ENCODE data around the gene PDE2A.
A peak's percentile ranks its signal among the peaks of the same experiment; 100 is the strongest.

The PDE2A gene

GRCh38 chr11:72652873-72653630 is 21.2 kb downstream of the PDE2A start:
- in situ Hi-C loops (cut with MboI; ENCODE audit: low sequenced_read_pairs) = no loop called here
- Histone ChIP-seq H3K4me1 (no peaks in the 10 kb centered on the region), H3K27me3 (ENCODE audit: low read depth) (no peaks in the 10 kb centered on the region), H3K9me3 (no peaks in the 10 kb centered on the region), H3K36me3 (replicated peaks) (no peaks in the 10 kb centered on the region), H3K4me3 (no peak overlapping the region)
- no peak for DNase-seq (ENCODE audit: low spot score in 2 of 2)

- in situ Hi-C loops (cut with MboI; ENCODE audit: low sequenced_read_pairs) = no loop called here
- Histone ChIP-seq H3K9me3 (no peaks in the 10 kb centered on the region), H3K27me3 (ENCODE audit: low read depth) (no peaks in the 10 kb centered on the region)
Observed at GRCh38 chr11:72652133-72652532, 22.1 kb downstream of the PDE2A start.

GRCh38 chr11:72649215-72649976 is 24.8 kb downstream of the PDE2A start:
- in situ Hi-C loops (cut with MboI; ENCODE audit: low sequenced_read_pairs) = no loop called here

More at GRCh38 chr11:72652133-72652532, 22.1 kb downstream of the PDE2A start:
- no peaks in the 10 kb centered on the region for H3K4me1 ChIP-seq
- no peak for DNase-seq (ENCODE audit: low spot score in 2 of 2)
- H3K36me3 ChIP-seq (replicated peaks) = no peaks in the 10 kb centered on the region
- no peak overlapping the region for H3K4me3 ChIP-seq

GRCh38 chr11:72648384-72649136 is 25.7 kb downstream of the PDE2A start:
- in situ Hi-C loops (cut with MboI; ENCODE audit: low sequenced_read_pairs) = no loop called here
- H3K36me3 ChIP-seq (replicated peaks) = no peaks in the 10 kb centered on the region
- DNase-seq (ENCODE audit: low spot score in 2 of 2) = no peak

More at GRCh38 chr11:72649215-72649976, 24.8 kb downstream of the PDE2A start:
- no peak for DNase-seq (ENCODE audit: low spot score in 2 of 2)
- Histone ChIP-seq H3K9me3 (no peaks in the 10 kb centered on the region), H3K36me3 (replicated peaks) (no peaks in the 10 kb centered on the region), H3K4me1 (no peaks in the 10 kb centered on the region), H3K4me3 (no peak overlapping the region), H3K27me3 (ENCODE audit: low read depth) (no peaks in the 10 kb centered on the region)

GRCh38 chr11:72647882-72648281 is 26.3 kb downstream of the PDE2A start:
- in situ Hi-C loops (cut with MboI; ENCODE audit: low sequenced_read_pairs) = no loop called here
- Histone ChIP-seq H3K36me3 (replicated peaks) (no peaks in the 10 kb centered on the region), H3K27me3 (ENCODE audit: low read depth) (no peaks in the 10 kb centered on the region), H3K4me3 (no peak overlapping the region), H3K9me3 (no peaks in the 10 kb centered on the region), H3K4me1 (peaks cover 3% of the 10 kb centered on the region; the same call in 1 of the 2 replicates)
- DNase-seq (ENCODE audit: low spot score in 2 of 2) = no peak

More at GRCh38 chr11:72648384-72649136, 25.7 kb downstream of the PDE2A start:
- Histone ChIP-seq H3K9me3 (no peaks in the 10 kb centered on the region), H3K27me3 (ENCODE audit: low read depth) (no peaks in the 10 kb centered on the region), H3K4me3 (no peak overlapping the region), H3K4me1 (no peaks in the 10 kb centered on the region)

GRCh38 chr11:72646472-72646871 is 27.8 kb downstream of the PDE2A start:
- Histone ChIP-seq H3K4me3 (no peak overlapping the region), H3K4me1 (peaks cover 3% of the 10 kb centered on the region; the same call in 1 of the 2 replicates), H3K9me3 (no peaks in the 10 kb centered on the region), H3K27me3 (ENCODE audit: low read depth) (peaks cover 6% of the 10 kb centered on the region), H3K36me3 (replicated peaks) (no peaks in the 10 kb centered on the region)
- in situ Hi-C loops (cut with MboI; ENCODE audit: low sequenced_read_pairs) = no loop called here
- no peak for DNase-seq (ENCODE audit: low spot score in 2 of 2)

GRCh38 chr11:72646024-72646423 is 28.2 kb downstream of the PDE2A start:
- no peak overlapping the region for H3K4me3 ChIP-seq
- H3K4me1 ChIP-seq = peaks cover 3% of the 10 kb centered on the region; the same call in 1 of the 2 replicates
- no peaks in the 10 kb centered on the region for H3K9me3 ChIP-seq
- no peak for DNase-seq (ENCODE audit: low spot score in 2 of 2)
- peaks cover 9% of the 10 kb centered on the region for H3K27me3 ChIP-seq (ENCODE audit: low read depth)
- H3K36me3 ChIP-seq (replicated peaks) = no peaks in the 10 kb centered on the region
- in situ Hi-C loops (cut with MboI; ENCODE audit: low sequenced_read_pairs) = no loop called here

GRCh38 chr11:72643547-72643946 is 30.7 kb downstream of the PDE2A start:
- peak overlapping the region; percentile 35 for H3K4me3 ChIP-seq
- H3K4me1 ChIP-seq = peaks cover 3% of the 10 kb centered on the region; the same call in 1 of the 2 replicates
- no peak for DNase-seq (ENCODE audit: low spot score in 2 of 2)
- H3K9me3 ChIP-seq = no peaks in the 10 kb centered on the region
- peaks cover 14% of the 10 kb centered on the region for H3K27me3 ChIP-seq (ENCODE audit: low read depth)
- in situ Hi-C loops (cut with MboI; ENCODE audit: low sequenced_read_pairs) = no loop called here
- H3K36me3 ChIP-seq (replicated peaks) = no peaks in the 10 kb centered on the region

GRCh38 chr11:72642884-72643522 is 31.2 kb downstream of the PDE2A start:
- H3K4me3 ChIP-seq = peak overlapping the region; percentile 35
- DNase-seq (ENCODE audit: low spot score in 2 of 2) = peak; percentile 52 to 76
- no peaks in the 10 kb centered on the region for H3K9me3 ChIP-seq
- H3K4me1 ChIP-seq = peaks cover 3% of the 10 kb centered on the region; the same call in 1 of the 2 replicates
- no peaks in the 10 kb centered on the region for H3K36me3 ChIP-seq (replicated peaks)
- H3K27me3 ChIP-seq (ENCODE audit: low read depth) = peaks cover 14% of the 10 kb centered on the region
- in situ Hi-C loops (cut with MboI; ENCODE audit: low sequenced_read_pairs) = no loop called here

GRCh38 chr11:72642043-72642883 is 32.0 kb downstream of the PDE2A start:
- DNase-seq (ENCODE audit: low spot score in 2 of 2) = peak; percentile 3 to 50
- in situ Hi-C loops (cut with MboI; ENCODE audit: low sequenced_read_pairs) = no loop called here
- H3K36me3 ChIP-seq (replicated peaks) = no peaks in the 10 kb centered on the region
- no peaks in the 10 kb centered on the region for H3K9me3 ChIP-seq
- H3K27me3 ChIP-seq (ENCODE audit: low read depth) = peaks cover 14% of the 10 kb centered on the region
- peaks cover 3% of the 10 kb centered on the region; the same call in 1 of the 2 replicates for H3K4me1 ChIP-seq
- H3K4me3 ChIP-seq = peak overlapping the region; percentile 35

GRCh38 chr11:72641522-72642042 is 32.6 kb downstream of the PDE2A start:
- H3K4me3 ChIP-seq = peak overlapping the region; percentile 35

More at GRCh38 chr11:72641522-72642042, 32.6 kb downstream of the PDE2A start:
- in situ Hi-C loops (cut with MboI; ENCODE audit: low sequenced_read_pairs) = no loop called here
- H3K27me3 ChIP-seq (ENCODE audit: low read depth) = peaks cover 15% of the 10 kb centered on the region
- no peaks in the 10 kb centered on the region for H3K9me3 ChIP-seq
- DNase-seq (ENCODE audit: low spot score in 2 of 2) = no peak
- peaks cover 3% of the 10 kb centered on the region; the same call in 1 of the 2 replicates for H3K4me1 ChIP-seq
- no peaks in the 10 kb centered on the region for H3K36me3 ChIP-seq (replicated peaks)

All from HAP-1 (cell line).